Skeletal muscle satellite cell (primary cell): ENCODE results near the gene SLC6A16.
"Not testable (repeated sequence)": the region's sequence is repeated elsewhere in the genome, so short reads cannot be mapped to it uniquely, and the experiment has no call there.

ENCODE experiments used
- H3K27me3 ChIP-seq: 2 replicates; pipeline ENCODE4 v1.7.0; 2013; ENCODE audit warnings: low read length; ENCODE audit not compliant: control insufficient read depth, insufficient read depth
- H3K36me3 ChIP-seq: 2 replicates; pipeline ENCODE4 v1.7.0; 2013; ENCODE audit warnings: mild to moderate bottlenecking, control low read depth, low read length; ENCODE audit not compliant: insufficient read depth
- H3K4me1 ChIP-seq: 2 replicates; pipeline ENCODE4 v1.7.0; 2013; ENCODE audit warnings: low read length; ENCODE audit not compliant: control insufficient read depth, insufficient read depth
- H3K4me2 ChIP-seq: 2 replicates; pipeline ENCODE4 v1.7.0; 2013; ENCODE audit warnings: mild to moderate bottlenecking, low read length
- H3K4me3 ChIP-seq: 2 replicates; pipeline ENCODE4 v1.7.0; 2013; ENCODE audit warnings: low read length
- H3K9ac ChIP-seq: 2 replicates; pipeline ENCODE4 v1.7.0; 2013; ENCODE audit warnings: mild to moderate bottlenecking, low read depth, low read length, moderate library complexity
- H3K9me3 ChIP-seq: replicated peaks from 2 replicates; pipeline ENCODE4 v1.7.0; 2013; ENCODE audit warnings: mild to moderate bottlenecking, control low read depth, low read length

Gene SLC6A16

DNA sequence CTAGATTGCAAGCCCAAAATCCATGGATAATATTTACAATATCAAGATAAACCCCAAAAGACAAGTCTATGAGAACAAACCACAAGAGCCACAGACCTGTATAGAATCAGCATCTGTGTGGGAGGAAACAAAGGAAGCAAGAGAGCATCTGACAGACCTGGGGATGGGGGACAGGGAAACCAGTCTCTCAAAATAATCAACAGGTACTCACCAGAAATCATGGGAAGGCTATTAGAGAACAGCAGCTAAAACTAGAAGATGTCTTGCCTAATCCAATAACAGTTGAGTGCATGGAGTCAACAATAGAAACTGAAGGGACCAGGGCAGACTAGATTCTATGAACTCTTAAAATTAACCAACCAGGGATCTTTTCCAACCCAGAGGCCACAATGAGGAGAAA is 8.7 kb downstream of the SLC6A16 start:
- Histone ChIP-seq H3K27me3 (no peaks in the 10 kb centered on the region), H3K36me3 (no peaks in the 10 kb centered on the region), H3K4me1 (no peaks in the 10 kb centered on the region), H3K4me3 (no peak overlapping the region), H3K9ac (no peak overlapping the region), H3K4me2 (no peak overlapping the region), H3K9me3 (no peaks in the 10 kb centered on the region)

GRCh38 chr19:49315111-49315510 is 9.9 kb downstream of the SLC6A16 start:
- no peaks in the 10 kb centered on the region for H3K9me3 ChIP-seq
- H3K4me3 ChIP-seq: no peak overlapping the region
- H3K27me3 ChIP-seq: no peaks in the 10 kb centered on the region
- no peaks in the 10 kb centered on the region for H3K36me3 ChIP-seq
- no peak overlapping the region for H3K9ac ChIP-seq
- no peaks in the 10 kb centered on the region for H3K4me1 ChIP-seq
- no peak overlapping the region for H3K4me2 ChIP-seq

- H3K4me3 ChIP-seq: no peak overlapping the region
- H3K9ac ChIP-seq: no peak overlapping the region
- H3K4me1 ChIP-seq: no peaks in the 10 kb centered on the region
- H3K36me3 ChIP-seq: no peaks in the 10 kb centered on the region
- no peak overlapping the region for H3K4me2 ChIP-seq
- H3K27me3 ChIP-seq: no peaks in the 10 kb centered on the region
- no peaks in the 10 kb centered on the region for H3K9me3 ChIP-seq
Measured at GRCh38 chr19:49309087-49309486, 15.9 kb downstream of the SLC6A16 start.

DNA sequence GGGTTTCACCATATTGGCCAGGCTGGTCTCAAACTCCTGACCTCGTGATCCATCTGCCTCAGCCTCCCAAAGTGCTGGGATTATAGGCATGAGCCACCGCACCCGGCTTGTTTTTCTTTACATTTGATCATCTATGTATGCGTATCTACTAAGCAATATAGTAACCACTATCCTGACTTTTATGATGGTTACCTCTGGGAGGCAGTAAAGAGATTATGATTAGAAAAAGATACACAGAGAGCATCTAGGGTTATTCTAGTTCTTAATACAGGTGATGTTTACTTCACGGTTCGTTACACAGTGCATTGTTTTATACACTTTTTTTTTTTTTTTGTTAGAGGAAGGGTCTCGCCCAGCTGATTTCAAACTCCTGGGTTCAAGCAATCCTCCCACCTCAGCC is 18.3 kb downstream of the SLC6A16 start:
- H3K36me3 ChIP-seq, H3K9me3 ChIP-seq, H3K4me3 ChIP-seq, H3K9ac ChIP-seq, H3K4me2 ChIP-seq, H3K4me1 ChIP-seq, H3K27me3 ChIP-seq: not testable (repeated sequence)

DNA sequence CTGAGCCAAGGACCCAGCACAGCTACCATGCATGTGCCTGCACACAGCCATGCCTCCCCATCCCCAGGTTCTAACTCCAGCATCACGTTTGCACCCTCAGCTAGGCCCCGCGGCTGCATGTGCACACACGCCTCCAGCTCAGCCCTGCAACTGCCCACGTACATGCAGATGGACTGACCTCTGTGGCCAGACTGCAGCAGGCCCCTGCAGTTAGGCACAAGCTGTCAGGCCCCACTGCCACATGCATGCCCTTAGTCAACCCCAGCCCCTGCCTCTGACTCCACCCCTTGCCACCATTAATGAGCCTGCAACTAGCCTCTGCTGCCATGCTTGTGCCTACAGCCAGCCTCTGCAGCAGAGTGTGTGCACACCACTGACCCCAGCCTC is 23.1 kb downstream of the SLC6A16 start:
- no peak overlapping the region for H3K9ac ChIP-seq
- H3K4me2 ChIP-seq: no peak overlapping the region
- no peaks in the 10 kb centered on the region for H3K9me3 ChIP-seq
- no peaks in the 10 kb centered on the region for H3K4me1 ChIP-seq
- H3K27me3 ChIP-seq: peaks cover 2% of the 10 kb centered on the region
- H3K4me3 ChIP-seq: no peak overlapping the region
- H3K36me3 ChIP-seq: no peaks in the 10 kb centered on the region

DNA sequence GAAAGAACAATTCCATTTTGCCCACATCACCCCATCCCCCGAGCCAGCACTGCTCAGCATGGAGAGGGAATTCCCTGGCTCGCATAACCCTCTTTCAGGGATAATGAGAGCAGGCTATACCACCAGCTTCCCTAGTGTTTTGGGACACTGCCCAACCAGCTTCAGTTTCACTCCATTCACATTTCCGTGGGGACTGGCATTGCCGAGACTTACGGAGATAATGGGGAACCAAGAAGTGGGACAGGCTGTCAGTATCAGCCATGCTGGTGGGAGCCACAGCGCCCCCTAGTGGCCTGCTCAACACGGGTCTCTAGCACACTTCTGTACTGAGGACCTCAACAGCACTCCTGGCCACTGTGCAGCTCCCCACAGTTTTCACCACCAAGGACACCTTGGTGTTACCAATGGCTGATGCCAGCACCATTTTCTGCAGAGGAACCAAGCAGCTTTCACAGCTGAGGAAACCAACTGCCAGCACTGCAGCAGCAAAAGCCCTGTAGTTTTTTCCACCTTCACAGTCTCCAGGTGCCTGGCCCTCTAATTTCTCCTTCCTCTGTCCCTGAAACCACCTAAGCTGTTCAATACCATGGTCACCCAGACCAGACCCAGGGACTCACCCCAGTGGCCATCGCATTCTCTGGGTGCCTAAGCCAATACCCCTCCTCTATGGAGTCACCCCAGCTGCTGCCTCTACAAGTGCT is 23.7 kb downstream of the SLC6A16 start:
- H3K4me2 ChIP-seq: peak overlapping the region; percentile 83
- no peaks in the 10 kb centered on the region for H3K36me3 ChIP-seq
- H3K9me3 ChIP-seq: no peaks in the 10 kb centered on the region
- peak overlapping the region; percentile 35 for H3K4me3 ChIP-seq
- H3K4me1 ChIP-seq: no peaks in the 10 kb centered on the region
- peaks cover 3% of the 10 kb centered on the region for H3K27me3 ChIP-seq
- H3K9ac ChIP-seq: no peak overlapping the region

- not testable (repeated sequence) for H3K36me3 ChIP-seq, H3K27me3 ChIP-seq, H3K9ac ChIP-seq, H3K9me3 ChIP-seq, H3K4me3 ChIP-seq, H3K4me1 ChIP-seq, H3K4me2 ChIP-seq
Measured at GRCh38 chr19:49298653-49299052, 26.3 kb downstream of the SLC6A16 start.

- Histone ChIP-seq H3K9me3 (no peaks in the 10 kb centered on the region), H3K36me3 (no peaks in the 10 kb centered on the region), H3K9ac (no peak overlapping the region), H3K4me1 (no peaks in the 10 kb centered on the region), H3K4me3 (no peak overlapping the region), H3K27me3 (peaks cover 8% of the 10 kb centered on the region), H3K4me2 (no peak overlapping the region)
Measured at GRCh38 chr19:49297403-49297802, 27.6 kb downstream of the SLC6A16 start.

DNA sequence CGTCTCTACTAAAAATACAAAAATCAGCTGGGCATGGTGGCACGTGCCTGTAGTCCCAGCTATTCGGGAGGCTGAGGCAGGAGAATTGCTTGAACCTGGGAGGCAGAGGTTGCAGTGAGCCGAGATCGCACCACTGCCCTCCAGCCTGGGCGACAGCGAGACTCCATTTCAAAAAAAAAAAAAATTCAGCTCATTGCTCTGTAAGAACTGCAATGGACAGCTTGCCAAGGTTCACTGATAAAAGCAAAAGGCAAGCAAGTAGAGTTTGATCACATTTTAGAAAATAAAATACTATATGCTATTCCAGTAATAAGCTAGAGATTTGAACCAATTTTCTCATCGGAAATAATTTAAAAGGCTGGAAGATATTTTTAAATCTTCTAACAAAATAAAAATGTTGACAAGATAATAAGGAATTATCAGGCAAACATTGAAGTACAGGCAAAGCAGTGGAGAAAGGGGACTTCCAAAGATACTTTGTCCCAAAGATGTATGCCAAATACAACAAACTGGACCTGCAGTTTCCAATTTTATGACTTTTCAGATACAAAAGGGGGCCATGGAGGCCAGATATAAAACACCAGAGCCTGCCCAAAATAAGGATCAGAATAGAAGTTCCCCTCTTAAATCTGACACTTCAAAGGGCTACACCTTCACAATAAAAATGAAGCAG is 29.6 kb downstream of the SLC6A16 start:
- no peak overlapping the region for H3K4me2 ChIP-seq
- H3K27me3 ChIP-seq: peaks cover 6% of the 10 kb centered on the region
- H3K9me3 ChIP-seq: no peaks in the 10 kb centered on the region
- H3K4me1 ChIP-seq: no peaks in the 10 kb centered on the region
- no peak overlapping the region for H3K9ac ChIP-seq
- H3K36me3 ChIP-seq: no peaks in the 10 kb centered on the region
- H3K4me3 ChIP-seq: no peak overlapping the region

DNA sequence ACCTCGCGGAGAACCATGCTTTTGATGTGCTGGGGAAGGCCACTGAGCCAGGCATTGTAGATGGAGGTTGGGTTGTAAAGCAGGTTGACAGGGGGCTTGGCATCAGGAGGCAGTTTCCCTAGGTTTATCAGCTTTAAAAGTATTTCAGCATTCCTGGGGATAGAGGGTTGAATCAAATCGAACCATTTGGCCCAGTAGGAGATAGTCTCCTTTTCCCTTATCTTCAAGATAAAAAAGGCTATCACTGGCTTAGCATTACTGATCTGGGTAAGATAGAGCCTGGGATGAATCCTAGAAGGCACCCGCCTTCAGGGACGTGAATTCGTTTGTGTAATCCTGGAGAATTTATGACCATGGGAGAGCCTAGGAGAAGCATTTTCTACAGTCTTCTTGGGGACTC is 30.6 kb downstream of the SLC6A16 start:
- Histone ChIP-seq H3K9me3 (no peaks in the 10 kb centered on the region), H3K27me3 (peaks cover 8% of the 10 kb centered on the region), H3K4me2 (no peak overlapping the region), H3K9ac (no peak overlapping the region), H3K4me1 (no peaks in the 10 kb centered on the region), H3K36me3 (no peaks in the 10 kb centered on the region), H3K4me3 (no peak overlapping the region)

GRCh38 chr19:49290517-49290916 is 34.5 kb downstream of the SLC6A16 start:
- no peaks in the 10 kb centered on the region for H3K36me3 ChIP-seq
- no peak overlapping the region for H3K4me2 ChIP-seq
- H3K4me3 ChIP-seq: no peak overlapping the region
- H3K27me3 ChIP-seq: peaks cover 11% of the 10 kb centered on the region
- no peak overlapping the region for H3K9ac ChIP-seq
- no peaks in the 10 kb centered on the region for H3K9me3 ChIP-seq
- H3K4me1 ChIP-seq: no peaks in the 10 kb centered on the region

DNA sequence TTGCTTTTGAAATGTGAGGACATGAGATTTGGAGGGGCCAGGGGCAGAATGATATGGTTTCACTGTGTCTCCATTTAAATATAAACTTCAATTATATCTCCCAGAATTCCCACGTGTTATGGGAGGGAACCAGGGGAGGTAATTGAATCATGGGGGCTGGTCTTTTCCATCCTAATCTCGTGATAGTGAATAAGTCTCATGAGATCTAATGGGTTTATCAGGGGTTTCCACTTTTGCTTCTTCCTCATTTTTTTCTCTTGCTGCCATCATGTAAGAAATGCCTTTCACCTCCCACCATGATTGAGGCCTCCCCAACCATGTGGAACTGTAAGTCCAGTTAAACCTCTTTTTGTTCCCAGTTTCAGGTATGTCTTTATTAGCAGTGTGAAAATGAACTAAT is 35.7 kb downstream of the SLC6A16 start:
- not testable (repeated sequence) for H3K9ac ChIP-seq, H3K9me3 ChIP-seq, H3K36me3 ChIP-seq, H3K4me1 ChIP-seq, H3K4me3 ChIP-seq, H3K4me2 ChIP-seq
- H3K27me3 ChIP-seq: peaks cover 11% of the 10 kb centered on the region
